NCI-H187 (cell line): Measurements from ENCODE around the gene CGNL1.

ENCODE experiments used
- DNase-seq, 2 experiments: peaks; one replicate each; lab custom pipeline; 2025; lab: John Stamatoyannopoulos, UW

The CGNL1 gene

DNA sequence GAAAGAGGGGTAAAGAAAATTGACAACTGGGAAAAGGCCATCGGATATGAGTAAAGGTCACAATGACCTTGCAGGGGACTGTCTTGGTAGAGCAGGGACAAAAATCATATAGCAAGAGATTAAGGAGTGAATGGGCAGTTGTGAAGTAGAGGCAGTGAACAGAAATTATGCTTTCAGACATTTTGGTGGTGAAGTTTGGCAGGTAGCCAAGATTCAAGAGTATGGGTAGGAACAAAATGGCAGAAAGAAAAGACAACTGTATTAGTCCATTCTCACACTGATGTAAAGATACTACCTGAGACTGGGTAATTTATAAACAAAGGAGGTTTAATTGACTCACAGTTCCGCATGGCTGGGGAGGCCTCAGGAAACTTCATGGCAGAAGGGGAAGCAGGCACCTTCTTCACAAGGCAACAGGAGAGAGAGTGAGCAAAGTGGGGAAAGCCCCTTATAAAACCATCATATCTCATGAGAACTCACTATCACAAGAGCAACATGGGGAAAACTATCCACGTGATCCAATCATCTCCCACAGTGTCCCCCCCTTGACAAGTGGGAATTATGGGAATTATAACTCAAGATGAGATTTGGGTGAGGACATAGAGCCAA is 84.0 kb downstream of the CGNL1 start:
- no peak for DNase-seq

DNA sequence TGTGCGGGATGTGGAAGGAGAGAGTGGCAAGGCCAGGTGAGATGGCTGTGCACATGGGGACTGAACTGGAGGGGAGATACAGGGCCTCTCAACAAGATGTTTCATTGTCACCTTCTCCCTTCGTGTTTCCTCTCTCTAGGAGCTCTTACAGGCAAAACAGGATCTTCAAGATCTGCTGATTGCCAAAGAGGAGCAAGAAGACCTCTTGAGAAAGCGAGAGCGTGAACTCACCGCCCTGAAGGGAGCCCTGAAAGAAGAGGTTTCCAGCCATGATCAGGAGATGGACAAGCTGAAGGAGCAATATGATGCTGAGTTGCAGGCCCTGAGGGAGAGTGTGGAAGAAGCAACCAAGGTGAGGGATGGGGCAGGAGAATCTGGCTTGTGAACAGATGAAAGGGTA is 85.2 kb downstream of the CGNL1 start:
- no peak for DNase-seq

DNA sequence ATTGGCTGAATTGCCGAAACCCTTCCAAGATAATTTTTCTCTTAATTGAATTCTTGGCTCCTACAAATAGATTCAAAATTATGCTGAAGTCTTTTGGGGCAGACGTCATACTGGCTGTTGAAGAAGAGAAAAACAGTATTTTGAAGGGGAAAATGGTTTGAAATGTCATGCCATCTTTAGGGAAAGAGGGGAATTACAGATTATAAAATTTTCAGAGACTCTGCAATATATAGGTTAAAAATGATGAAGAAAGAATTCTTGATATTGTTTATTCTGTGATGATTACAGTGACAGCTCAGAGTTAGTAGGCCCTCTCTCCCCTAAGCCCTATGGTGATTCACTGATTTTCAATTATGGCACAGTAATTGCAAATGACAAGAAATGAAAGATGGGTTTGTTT is 86.1 kb downstream of the CGNL1 start:
- no peak for DNase-seq

DNA sequence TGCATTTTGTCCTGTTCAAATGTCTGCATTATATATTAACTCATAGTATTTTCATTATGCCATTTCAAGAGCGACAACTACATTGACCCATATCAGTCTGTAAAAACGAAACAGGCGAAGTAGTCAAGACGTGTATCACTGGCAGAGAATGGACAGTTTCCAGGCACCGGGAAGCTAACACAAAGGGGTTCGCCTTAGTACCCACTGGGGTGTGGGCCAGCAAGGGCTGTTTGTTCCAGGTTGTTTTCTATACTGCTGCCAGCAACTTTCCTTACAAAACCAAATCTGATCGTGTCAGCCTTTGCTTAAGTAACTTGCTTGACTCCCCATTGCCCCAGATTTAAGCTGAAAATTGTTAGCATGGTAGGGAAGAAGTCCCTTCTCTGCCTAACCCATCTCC is 87.1 kb downstream of the CGNL1 start:
- DNase-seq: no peak

DNA sequence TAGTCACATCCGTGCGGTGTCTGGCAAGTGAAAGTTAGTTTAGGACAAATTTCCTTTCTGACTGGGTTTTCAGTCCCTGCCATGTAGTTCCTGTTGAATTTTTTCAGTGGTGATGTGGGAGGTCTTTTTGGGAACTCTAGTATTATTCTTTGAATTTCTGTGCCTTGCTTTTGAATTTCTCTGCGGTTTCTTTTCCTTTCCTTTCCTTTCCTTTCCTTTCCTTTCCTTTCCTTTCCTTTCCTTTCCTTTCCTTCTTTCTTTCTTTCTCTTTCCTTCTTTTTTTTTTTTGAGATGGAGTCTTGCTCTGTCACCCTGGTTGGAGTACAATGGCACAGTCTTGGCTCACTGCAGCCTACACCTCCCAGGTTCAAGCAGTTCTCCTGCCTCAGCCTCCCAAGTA is 88.2 kb downstream of the CGNL1 start:
- DNase-seq: no peak

DNA sequence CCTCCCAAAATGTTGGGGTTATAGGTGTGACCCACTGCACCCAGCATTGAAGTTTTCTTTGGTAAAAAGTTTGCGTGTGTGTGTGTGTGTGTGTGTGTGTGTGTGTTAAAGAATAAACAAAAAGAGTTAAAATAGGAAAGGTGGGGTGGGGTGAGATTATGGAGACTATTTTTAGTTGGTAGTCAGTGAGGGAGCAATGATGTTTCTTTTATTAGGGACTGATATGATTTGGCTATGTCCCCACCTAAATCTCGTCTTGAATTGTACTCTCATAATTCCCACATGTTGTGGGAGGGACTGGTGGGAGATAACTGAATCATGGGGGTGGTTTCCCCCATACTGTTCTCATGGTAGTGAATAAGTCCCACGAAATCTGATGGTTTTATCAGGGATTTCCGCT is 92.2 kb downstream of the CGNL1 start:
- no peak for DNase-seq

DNA sequence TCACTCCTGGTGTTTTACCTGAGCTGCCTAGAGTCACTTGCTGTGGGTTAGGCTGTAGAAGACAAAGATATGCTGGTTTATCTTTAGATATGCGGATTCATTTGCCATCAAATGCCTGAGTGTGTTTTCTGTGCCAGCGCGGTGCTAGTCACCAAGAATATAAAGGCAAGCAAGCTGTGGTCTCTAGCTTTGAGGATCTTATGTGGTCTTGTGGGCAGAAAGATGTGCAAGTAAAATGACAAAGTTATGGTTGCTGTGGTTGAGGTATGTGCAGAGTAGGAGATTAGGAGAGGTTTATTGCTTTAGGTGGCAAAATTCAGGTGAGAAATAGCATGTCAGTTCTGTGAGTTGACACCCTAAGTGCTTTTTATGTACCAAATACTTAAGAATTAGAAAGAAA is 94.2 kb downstream of the CGNL1 start:
- no peak for DNase-seq

DNA sequence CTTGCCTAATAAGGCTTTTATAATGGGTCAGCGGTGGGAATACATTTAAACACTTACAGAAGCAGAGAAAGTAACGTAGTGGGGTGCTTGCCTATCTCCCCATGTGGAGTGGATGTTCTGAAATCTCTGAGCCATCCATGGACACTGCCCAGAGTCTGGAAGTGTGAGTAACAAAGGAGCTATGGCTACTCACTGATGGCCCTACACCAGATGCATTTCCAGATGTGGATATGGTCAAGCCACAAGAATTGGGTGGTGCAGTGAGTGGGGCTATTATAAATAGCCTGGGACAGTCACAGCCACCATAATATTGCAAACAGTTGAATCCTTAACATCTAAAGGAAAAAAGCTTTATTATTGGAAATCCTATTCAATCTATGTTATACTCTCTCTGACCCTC is 96.6 kb downstream of the CGNL1 start:
- no peak for DNase-seq

DNA sequence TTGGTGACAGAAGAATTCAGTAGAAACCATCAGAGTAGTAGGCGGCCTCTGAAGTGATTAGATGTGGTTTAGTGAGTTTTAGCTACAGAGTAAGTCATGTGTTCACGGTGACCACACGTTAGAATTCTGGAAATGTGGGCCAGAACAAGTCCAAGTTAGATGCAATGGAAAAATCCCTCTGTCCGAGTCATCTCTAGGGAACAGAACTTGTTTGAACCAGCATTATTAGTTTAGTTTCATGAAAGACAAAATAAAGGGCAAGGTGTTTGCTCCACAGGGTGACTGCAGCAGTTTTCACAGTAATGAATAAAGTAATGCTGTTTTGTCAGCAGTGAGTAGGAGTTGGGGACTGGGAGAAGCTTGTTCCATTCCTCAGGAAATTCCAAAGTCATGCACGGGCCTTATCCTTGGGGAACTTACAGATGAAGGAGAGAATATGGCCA is 100.2 kb downstream of the CGNL1 start:
- DNase-seq: no peak

DNA sequence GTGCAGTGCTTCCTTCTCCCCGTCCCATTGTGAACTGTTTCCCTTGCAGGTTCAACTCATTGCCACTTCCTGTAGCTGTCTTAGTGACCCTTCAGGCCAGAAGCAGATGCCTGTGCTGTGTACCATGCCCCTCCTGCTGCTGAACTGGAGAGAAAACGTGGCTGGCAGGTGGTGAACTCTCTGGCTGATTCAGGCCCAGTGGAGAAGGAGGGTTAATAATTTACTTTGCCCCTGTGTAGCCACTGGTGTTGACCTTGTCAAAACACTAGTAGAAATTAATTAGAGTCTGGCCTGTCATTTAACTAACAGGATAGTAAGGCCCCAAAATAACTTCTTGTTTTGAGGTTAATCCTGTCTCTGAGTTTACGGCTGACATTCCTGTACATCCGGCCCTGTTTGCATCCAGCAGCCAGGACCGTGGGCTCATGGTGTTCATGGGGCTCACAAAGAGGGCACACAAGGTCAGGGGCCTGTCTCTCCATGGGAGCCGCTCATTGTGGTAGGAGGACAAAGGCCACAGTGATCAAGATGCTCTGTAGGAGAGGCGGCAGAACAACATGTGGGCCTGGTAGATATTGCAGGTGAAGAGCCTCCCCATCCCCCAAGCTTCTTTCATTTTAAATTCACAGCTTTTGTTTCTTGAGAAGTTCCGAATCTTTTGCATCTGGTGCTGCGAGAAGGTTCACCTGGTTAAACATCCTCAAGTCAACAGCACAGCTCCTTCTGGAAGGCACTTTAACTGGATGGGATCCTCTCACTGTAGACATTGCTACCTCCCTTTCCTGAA is 101.6 kb downstream of the CGNL1 start:
- no peak for DNase-seq

DNA sequence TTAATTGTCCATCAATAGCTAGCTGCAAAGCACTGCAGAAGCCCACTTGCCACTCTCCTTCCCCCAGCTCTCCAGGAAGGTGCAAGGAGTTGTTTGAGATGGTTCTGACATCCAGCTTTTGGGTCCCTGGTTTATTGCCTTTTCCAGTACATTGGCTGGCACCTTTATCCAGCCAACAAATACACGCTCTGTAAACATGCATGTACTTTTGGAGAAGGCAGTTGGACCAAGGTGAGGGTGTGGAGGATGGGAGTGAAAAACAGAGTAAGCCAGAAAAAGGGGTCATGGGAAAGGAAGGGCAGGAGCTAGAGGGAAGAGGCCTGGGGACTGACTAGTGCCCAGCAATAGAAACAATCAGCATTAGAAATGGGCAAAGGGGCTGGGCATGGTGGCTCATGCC is 102.7 kb downstream of the CGNL1 start:
- no peak for DNase-seq

DNA sequence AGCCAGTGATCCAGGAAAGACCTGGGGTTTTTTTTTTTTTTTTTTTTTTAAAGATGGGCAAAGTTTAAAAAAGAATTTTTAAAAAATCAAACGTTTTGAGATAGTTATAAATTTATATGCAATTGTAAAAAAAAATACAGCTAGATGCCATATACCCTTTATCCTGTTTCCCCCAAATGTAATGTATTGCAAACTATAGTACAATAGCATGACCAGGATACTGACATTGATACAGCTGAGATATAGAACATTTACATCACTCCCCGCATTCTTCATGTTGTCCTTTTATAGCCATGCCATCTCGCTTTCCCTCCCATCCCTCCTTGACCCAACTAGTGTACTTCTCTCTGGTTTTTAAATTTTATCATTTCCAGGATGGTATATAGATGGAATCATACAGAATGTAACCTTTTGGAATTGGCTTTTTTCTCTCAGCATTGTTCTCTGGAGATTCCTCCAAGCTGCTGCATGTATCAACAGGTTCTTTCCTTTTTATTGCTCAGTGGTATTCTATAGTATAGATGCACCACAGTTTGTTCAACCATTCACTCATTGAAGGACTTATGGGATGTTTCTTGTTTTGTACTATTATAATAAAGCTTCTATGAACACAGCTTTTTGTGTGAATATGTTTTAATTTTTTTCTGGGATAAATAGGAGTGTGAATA is 104.9 kb downstream of the CGNL1 start:
- DNase-seq: no peak

DNA sequence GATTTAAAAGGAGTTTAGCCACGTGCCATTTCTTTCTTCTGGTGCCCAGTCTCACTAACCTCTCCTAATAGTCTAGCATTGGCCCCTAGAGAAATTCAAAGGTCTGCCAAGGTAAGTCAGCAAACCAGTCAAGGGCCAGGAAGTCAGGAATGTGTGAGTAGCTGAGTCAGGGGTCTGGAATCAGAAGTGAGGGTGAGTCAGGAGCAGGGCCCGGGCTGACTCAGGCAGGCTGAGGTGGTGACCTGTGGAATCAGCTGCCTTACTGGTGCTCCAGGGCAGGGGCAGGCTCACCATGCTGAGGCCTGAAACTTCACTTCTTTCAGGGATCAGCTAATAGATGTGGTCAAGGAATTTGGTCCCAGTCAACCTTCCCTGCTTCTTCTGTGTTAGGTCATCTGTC is 109.6 kb downstream of the CGNL1 start:
- DNase-seq: no peak

DNA sequence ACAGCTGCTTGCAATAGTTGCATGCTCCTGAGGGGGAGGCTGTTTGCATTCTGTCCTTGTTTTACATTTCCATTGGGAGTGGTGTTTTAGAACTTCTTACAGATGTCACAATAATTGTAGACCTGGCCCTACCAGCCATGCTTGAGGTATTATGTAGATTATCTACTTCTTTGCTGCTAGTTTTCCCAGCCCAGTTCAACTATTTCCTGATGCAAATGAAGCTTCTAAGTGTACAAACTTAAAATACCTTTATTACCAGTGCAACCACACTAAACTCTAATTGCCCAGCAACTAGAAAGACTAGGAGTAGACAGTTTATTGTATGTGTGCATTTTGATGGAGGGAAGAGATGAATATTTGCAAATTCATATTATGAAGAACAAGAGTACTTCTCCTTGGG is 110.5 kb downstream of the CGNL1 start:
- DNase-seq: no peak

DNA sequence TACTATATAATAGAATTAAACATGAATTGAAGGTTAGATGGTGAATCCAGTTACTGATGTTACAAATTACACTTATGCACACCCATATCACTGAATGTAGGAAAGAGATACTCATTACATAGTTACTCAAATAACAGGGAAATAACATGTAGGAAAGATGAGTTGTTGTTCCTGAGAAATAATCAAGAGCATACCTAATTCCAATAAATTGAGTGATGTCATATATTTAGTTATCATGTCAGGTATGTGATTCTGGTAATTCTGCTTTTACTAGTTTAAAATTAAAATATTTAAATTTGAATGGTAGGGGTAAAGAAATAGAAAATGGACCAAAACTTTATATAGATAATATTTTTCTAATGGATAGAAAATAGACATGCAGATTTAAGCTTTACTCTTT is 112.8 kb downstream of the CGNL1 start:
- DNase-seq: no peak

DNA sequence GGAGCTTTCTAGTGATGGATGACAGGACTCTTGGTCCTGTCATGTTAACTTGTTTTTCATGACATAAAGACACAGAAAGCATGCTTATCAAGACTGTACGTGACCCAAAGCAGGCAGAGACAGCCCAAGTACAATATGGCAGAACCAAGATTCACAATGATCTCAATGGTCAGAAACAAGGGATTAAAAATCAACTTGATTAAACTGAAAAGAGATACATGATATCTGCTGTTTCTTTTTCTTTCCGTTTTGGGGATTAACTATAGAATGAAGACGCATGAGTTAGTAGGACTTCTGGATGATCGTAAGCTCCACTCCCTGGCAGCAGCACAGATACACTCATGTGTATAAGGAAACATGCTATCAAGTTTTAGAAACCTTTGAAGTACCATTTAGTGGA is 117.0 kb downstream of the CGNL1 start:
- DNase-seq: no peak

DNA sequence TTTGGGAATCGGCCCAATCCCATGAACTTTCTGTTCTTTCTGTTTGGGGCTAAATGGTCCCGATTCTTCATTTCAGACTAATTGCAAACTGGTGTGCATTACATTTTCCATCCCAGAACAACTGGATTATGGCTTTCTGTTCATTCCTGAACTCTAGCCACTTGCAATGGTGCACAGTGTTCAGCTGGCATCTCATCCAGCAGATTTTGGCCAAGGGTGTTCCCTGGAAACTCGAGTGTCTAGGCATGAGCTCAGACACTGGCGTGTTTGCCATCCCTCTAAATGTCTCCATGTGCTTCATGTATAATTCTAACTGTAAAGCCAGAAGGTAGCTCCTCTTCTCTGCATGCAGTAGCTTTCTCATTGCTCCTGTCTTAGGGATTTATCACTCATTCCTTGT is 118.3 kb downstream of the CGNL1 start:
- no peak for DNase-seq

DNA sequence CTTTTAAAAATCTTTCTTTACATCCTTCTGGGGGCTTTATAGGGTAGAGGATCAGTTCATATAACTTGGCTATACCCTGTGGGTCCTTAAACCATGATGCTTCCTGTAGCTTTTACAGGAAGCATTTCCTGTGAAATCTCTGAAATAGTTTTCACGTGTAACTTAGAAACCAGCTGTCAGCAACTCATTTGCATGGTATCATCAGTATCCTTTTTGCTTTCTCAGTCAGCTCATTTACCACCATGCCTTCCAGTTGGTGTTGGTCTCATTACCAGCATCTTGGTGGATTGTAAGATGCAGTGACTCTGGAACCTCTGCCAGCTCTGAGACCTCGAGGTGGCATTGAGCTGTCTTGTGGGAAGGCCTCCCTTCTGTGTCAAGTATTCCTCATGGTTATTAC is 118.7 kb downstream of the CGNL1 start:
- DNase-seq: no peak

DNA sequence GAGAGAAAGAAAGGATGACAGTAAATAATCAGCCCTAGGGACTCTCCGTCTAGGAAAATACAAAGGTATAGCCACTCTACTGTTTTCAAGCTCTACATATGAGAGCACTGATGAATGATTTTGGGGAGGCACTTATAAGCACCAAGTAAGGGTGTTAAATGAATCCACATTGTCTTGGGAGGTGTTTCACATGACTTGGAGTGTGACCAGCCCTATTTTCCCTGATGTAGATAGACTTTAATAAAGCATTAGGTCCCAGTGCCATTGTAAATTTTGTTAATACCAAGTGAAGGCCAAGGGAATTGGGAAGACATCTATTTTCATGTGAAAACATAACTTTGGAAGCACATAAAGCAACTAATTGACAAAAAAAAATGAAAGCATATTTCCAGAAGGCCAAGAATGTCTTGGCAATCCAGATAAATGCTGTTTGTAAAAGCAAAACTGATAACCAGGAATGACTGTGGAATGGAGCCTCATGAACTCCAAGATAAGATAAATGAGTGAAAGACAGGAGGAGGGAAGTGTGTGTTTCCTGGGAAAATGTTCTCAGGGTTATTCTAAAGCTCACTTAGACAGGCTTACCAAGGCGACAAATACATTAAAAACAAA is 119.4 kb downstream of the CGNL1 start:
- DNase-seq: no peak

DNA sequence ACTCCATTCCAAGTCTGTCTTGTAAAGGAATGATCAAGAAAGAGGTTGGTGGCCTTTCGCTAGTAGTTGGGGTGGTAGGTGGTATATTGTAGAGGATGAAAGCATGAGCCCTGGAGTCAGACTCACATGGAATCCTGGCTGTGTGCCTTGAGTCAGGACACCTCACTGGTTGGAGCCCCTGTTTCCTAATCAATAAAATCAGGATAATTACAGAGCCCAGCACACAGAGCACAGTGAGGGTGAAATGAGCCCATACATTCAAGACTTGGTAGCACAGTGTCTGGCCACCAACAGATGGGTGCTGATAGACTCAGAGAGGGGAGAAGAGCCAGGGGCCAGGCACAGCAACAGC is 120.3 kb downstream of the CGNL1 start:
- no peak for DNase-seq

DNA sequence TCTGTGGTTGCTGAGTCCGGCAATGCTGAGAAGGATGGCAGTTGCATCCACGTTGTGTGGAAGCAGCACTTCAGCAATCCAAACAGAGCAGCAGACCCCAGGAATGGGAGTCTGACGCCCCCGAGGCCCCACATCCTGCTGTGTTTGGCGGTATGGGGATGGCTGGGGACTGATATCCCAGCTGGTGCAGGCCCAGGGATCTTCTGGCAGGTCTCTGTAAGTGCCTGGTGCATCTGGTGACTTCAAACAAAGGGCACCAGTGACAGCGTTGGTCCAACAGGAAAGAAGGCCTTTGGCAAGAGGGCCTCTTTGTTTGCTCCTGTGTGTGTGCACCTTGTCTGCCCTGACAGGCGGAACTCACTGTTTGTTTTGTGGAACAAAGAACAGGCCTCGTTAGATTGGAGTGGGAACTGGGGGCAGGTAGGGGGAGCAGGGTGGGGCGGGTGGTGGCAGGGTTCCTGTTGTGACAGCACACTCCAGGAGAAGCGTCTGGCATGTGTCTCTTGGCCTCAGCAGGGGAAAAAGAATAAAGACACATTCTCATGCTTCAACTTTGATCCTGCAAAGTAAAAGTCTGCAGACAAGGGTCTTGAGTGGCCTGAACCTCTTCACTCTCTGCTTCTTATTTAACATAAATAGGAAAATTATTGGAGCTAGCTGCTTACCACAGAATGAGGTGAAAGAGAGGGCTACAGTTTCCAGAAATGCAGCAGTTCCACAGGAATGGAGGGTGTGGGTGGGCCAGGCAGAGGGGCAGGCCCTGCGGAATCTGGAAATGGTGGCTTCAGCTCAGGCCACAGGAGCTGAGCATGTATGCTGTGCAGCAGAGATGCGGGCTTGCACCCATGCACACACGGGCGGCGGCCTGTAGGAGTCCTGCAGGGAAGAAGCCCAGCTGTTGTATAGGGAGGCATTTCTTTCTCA is 120.9 kb downstream of the CGNL1 start:
- no peak for DNase-seq

DNA sequence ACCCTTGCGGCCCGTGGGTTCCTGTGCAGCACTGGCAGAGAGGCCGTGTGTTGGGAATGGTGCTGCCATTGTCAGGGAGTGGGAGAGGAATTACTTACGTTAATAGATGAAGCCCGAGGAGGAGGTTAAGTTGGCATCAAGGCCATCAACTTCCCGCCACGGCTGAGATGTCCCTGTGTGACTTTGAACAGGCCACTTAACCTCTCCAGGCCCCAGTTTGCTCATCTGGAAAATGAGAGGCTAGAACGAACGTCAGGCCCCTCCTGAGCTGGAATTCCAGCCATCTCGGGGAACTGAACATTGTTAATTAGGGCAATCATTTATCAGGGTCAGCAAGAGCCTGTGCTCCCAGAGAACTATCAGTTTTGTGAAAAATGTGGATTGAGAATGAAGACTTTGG is 124.0 kb downstream of the CGNL1 start:
- DNase-seq: no peak
